ENCODE measurements around the gene ASB17. TPM values are rescaled to one million over a fixed set of nuclear protein-coding genes. Genes with fewer than 3 reads are reported as not detected.
"Not testable (repeated sequence)": the region's sequence is repeated elsewhere in the genome, so short reads cannot be mapped to it uniquely, and the experiment has no call there.

The ASB17 gene
- total RNA-seq, 1 donor from 2014 or later = not detected

DNA sequence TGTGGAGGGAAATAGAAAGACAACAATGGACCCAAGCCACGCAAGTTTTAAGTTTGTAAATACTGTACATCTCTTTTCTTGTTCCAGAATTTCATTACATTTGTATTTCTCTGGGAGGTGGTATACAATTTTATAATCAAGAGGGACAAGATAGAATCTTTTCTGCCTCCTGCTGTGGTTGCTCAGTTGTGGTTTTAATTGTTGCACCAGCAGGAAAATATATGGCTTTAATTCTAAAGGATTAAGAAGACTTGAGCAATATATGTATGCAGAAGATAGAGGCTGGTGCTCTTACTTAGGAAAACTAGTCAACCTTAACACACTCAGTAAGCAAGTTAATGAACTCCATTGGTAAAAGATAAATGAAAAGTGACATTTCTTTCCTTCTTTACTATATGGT, 19.8 kb upstream of the ASB17 start:
- Histone ChIP-seq H3K9me3 (ENCODE audit: control insufficient read depth in 3 of 3, low read length in 3 of 3) (no peaks in the 10 kb centered on the region), H3K4me1 (ENCODE audit: control insufficient read depth in 3 of 3, insufficient read depth in 3 of 3, low read length in 3 of 3) (no peaks in the 10 kb centered on the region), H3K27ac (ENCODE audit: low read depth, low read length) (no peak overlapping the region), H3K9ac (ENCODE audit: low read depth in 1 of 3, low read length in 3 of 3) (no peak overlapping the region), H3K27me3 (ENCODE audit: control insufficient read depth in 3 of 3, insufficient read depth in 3 of 3, low read length in 3 of 3) (no peaks in the 10 kb centered on the region), H3K4me3 (ENCODE audit: low read length in 3 of 3) (no peak overlapping the region), H3K36me3 (ENCODE audit: control insufficient read depth in 3 of 3, insufficient read depth in 3 of 3, low read length in 3 of 3) (no peaks in the 10 kb centered on the region)

DNA sequence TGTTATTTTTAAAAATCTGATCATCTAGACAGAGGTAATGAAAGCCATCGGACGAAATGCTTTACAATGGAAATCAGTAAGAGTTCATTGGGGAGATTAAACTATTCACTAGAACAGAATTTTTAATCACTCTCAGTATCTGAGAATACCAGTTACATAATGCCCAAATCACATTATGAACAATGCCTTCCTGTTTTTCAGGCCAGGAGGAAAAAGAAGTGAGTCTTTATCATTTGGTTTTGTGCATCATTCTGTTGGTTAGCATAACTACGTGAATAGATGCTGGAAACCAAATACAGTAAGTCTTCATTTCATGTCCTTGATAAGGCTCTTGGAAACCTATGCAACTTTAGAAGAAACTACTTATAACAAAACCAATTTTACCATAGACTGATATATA, 18.0 kb upstream of the ASB17 start:
- H3K4me1 ChIP-seq (ENCODE audit: control insufficient read depth in 3 of 3, insufficient read depth in 3 of 3, low read length in 3 of 3) = no peaks in the 10 kb centered on the region
- no peak overlapping the region for H3K27ac ChIP-seq (ENCODE audit: low read depth, low read length)
- H3K9me3 ChIP-seq (ENCODE audit: control insufficient read depth in 3 of 3, low read length in 3 of 3) = no peaks in the 10 kb centered on the region
- no peak overlapping the region for H3K9ac ChIP-seq (ENCODE audit: low read depth in 1 of 3, low read length in 3 of 3)
- H3K36me3 ChIP-seq (ENCODE audit: control insufficient read depth in 3 of 3, insufficient read depth in 3 of 3, low read length in 3 of 3) = no peaks in the 10 kb centered on the region
- no peak overlapping the region for H3K4me3 ChIP-seq (ENCODE audit: low read length in 3 of 3)
- H3K27me3 ChIP-seq (ENCODE audit: control insufficient read depth in 3 of 3, insufficient read depth in 3 of 3, low read length in 3 of 3) = no peaks in the 10 kb centered on the region

DNA sequence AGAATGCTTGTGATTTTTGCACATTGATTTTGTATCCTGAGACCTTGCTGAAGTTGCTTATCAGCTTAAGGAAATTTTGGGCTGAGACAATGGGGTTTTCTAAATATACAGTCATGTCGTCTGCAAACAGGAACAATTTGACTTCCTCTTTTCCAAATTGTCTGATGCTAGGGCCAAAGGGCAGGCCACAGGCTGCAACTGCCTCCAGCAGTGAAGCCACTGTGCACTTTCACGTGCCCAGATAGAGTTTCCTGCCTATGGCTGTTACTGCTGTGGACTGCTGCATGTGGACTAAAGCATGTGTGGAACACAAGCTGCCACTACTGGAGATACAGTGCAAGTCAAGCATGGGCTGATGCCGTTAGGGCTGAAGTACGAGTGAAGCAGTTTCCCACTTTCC, 10.8 kb upstream of the ASB17 start:
- H3K4me1 ChIP-seq (ENCODE audit: control insufficient read depth in 3 of 3, insufficient read depth in 3 of 3, low read length in 3 of 3); H3K27me3 ChIP-seq (ENCODE audit: control insufficient read depth in 3 of 3, insufficient read depth in 3 of 3, low read length in 3 of 3); H3K9ac ChIP-seq (ENCODE audit: low read depth in 1 of 3, low read length in 3 of 3); H3K36me3 ChIP-seq (ENCODE audit: control insufficient read depth in 3 of 3, insufficient read depth in 3 of 3, low read length in 3 of 3); H3K9me3 ChIP-seq (ENCODE audit: control insufficient read depth in 3 of 3, low read length in 3 of 3); H3K4me3 ChIP-seq (ENCODE audit: low read length in 3 of 3); H3K27ac ChIP-seq (ENCODE audit: low read depth, low read length): not testable (repeated sequence)

DNA sequence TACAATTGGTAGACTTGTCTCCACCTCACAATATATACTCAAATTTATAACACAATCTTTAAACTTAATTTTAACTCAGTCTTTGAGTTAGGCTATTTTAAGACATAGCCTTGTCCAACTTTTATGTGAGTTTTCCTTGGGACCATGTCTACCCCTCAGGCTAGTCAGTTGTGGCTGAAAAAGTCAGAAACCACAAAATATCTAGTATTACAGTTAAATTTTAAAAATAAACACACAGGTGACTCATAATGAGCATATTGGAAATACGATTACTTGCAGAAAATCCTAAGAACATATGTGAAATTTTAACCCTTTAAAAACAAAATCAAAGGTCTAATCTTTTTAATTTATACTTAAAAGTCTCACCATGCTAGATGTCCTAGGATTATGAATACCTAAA, 4.8 kb upstream of the ASB17 start:
- H3K27me3 ChIP-seq (ENCODE audit: control insufficient read depth in 3 of 3, insufficient read depth in 3 of 3, low read length in 3 of 3) = no peaks in the 10 kb centered on the region
- no peaks in the 10 kb centered on the region for H3K4me1 ChIP-seq (ENCODE audit: control insufficient read depth in 3 of 3, insufficient read depth in 3 of 3, low read length in 3 of 3)
- H3K4me3 ChIP-seq (ENCODE audit: low read length in 3 of 3) = no peak overlapping the region
- H3K36me3 ChIP-seq (ENCODE audit: control insufficient read depth in 3 of 3, insufficient read depth in 3 of 3, low read length in 3 of 3) = no peaks in the 10 kb centered on the region
- H3K9me3 ChIP-seq (ENCODE audit: control insufficient read depth in 3 of 3, low read length in 3 of 3) = no peaks in the 10 kb centered on the region
- H3K9ac ChIP-seq (ENCODE audit: low read depth in 1 of 3, low read length in 3 of 3) = no peak overlapping the region
- no peak overlapping the region for H3K27ac ChIP-seq (ENCODE audit: low read depth, low read length)

DNA sequence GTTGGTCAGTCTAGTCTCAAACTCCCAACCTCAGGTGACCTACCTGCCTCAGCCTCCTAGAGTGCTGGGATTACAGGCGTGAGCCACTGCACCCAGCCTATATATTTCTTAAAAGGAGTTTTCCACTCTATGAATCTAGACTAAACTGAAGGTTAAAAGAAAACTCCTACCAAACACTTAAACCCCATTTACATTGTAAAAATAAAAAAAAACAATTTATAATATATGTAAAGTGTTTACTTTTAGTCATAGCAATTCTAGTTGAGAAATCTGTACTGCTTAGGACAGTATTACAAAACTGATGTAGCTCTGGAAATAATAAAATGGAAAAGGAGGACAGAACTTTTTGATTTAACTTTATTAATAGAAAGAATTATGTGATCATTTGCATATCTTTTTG, 9.5 kb downstream of the ASB17 start:
- Histone ChIP-seq H3K27ac (ENCODE audit: low read depth, low read length) (no peak overlapping the region), H3K4me3 (ENCODE audit: low read length in 3 of 3) (no peak overlapping the region), H3K36me3 (ENCODE audit: control insufficient read depth in 3 of 3, insufficient read depth in 3 of 3, low read length in 3 of 3) (no peaks in the 10 kb centered on the region), H3K4me1 (ENCODE audit: control insufficient read depth in 3 of 3, insufficient read depth in 3 of 3, low read length in 3 of 3) (no peaks in the 10 kb centered on the region), H3K9me3 (ENCODE audit: control insufficient read depth in 3 of 3, low read length in 3 of 3) (no peaks in the 10 kb centered on the region), H3K27me3 (ENCODE audit: control insufficient read depth in 3 of 3, insufficient read depth in 3 of 3, low read length in 3 of 3) (no peaks in the 10 kb centered on the region), H3K9ac (ENCODE audit: low read depth in 1 of 3, low read length in 3 of 3) (no peak overlapping the region)

DNA sequence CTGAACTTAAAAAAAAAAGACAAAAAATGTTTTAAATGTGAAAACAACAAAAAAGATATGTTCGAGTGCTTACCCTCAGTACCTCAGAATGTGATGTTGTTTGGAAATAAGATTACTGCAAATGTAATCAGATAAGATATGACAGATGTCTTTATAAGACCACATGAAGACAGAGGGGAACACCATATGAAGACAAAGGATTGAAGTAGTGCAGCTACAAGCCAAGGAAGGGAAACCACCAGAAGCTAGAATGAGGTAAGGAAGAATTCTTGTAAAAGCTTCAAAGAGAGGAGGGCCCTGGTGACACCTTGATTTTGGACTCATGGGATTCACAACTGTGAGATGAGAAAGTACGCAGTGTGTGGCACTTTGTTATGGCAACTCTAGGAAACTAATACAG, 15.4 kb downstream of the ASB17 start:
- Histone ChIP-seq H3K36me3 (ENCODE audit: control insufficient read depth in 3 of 3, insufficient read depth in 3 of 3, low read length in 3 of 3) (no peaks in the 10 kb centered on the region), H3K27me3 (ENCODE audit: control insufficient read depth in 3 of 3, insufficient read depth in 3 of 3, low read length in 3 of 3) (no peaks in the 10 kb centered on the region), H3K9me3 (ENCODE audit: control insufficient read depth in 3 of 3, low read length in 3 of 3) (no peaks in the 10 kb centered on the region), H3K4me3 (ENCODE audit: low read length in 3 of 3) (no peak overlapping the region), H3K4me1 (ENCODE audit: control insufficient read depth in 3 of 3, insufficient read depth in 3 of 3, low read length in 3 of 3) (no peaks in the 10 kb centered on the region), H3K27ac (ENCODE audit: low read depth, low read length) (no peak overlapping the region), H3K9ac (ENCODE audit: low read depth in 1 of 3, low read length in 3 of 3) (no peak overlapping the region)

DNA sequence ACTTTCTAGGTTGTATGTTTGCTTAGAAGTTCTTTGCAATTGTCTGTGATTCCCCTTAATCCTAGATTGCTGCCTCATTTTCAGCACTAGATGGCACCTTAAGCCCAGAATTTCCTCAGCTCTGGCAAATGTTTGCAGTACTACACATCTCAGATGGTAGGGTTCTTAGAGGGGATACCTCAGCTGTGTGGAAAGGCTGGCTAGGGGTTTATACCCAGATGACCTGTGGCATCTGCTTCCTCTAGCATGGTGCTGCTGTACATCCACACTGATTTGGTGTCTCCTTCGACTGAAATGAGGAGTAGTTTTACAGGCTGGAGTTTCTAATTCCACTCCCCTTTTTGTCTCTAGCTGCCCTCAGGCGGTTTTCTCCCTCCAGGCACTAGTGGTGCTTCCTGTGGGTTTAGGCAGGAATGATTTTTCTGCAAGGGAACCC, 23.5 kb downstream of the ASB17 start:
- Histone ChIP-seq H3K9ac (ENCODE audit: low read depth in 1 of 3, low read length in 3 of 3) (no peak overlapping the region), H3K4me3 (ENCODE audit: low read length in 3 of 3) (no peak overlapping the region), H3K27me3 (ENCODE audit: control insufficient read depth in 3 of 3, insufficient read depth in 3 of 3, low read length in 3 of 3) (no peaks in the 10 kb centered on the region), H3K27ac (ENCODE audit: low read depth, low read length) (no peak overlapping the region), H3K36me3 (ENCODE audit: control insufficient read depth in 3 of 3, insufficient read depth in 3 of 3, low read length in 3 of 3) (no peaks in the 10 kb centered on the region), H3K9me3 (ENCODE audit: control insufficient read depth in 3 of 3, low read length in 3 of 3) (no peaks in the 10 kb centered on the region), H3K4me1 (ENCODE audit: control insufficient read depth in 3 of 3, insufficient read depth in 3 of 3, low read length in 3 of 3) (no peaks in the 10 kb centered on the region)

DNA sequence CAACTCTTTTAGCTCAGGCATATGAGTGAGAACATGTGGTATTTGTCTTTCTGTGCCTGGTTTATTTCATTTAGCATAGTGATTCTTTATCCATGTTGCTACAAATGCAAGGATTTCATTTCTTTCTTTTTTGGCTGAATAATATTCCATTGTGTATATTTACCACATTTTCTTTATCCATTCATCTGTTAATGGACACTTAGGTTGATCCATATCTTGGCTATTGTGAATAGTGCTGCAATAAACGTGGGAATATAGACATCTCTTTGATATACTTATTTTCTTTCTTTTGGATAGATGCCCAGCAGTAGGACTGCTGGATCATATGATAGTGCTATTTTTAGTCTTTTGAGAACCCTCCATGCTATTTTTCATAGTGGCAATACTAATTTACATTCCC, 30.8 kb downstream of the ASB17 start:
- H3K9ac ChIP-seq (ENCODE audit: low read depth in 1 of 3, low read length in 3 of 3) = no peak overlapping the region
- no peaks in the 10 kb centered on the region for H3K36me3 ChIP-seq (ENCODE audit: control insufficient read depth in 3 of 3, insufficient read depth in 3 of 3, low read length in 3 of 3)
- H3K27ac ChIP-seq (ENCODE audit: low read depth, low read length) = no peak overlapping the region
- H3K27me3 ChIP-seq (ENCODE audit: control insufficient read depth in 3 of 3, insufficient read depth in 3 of 3, low read length in 3 of 3) = no peaks in the 10 kb centered on the region
- H3K9me3 ChIP-seq (ENCODE audit: control insufficient read depth in 3 of 3, low read length in 3 of 3) = no peaks in the 10 kb centered on the region
- no peak overlapping the region for H3K4me3 ChIP-seq (ENCODE audit: low read length in 3 of 3)
- H3K4me1 ChIP-seq (ENCODE audit: control insufficient read depth in 3 of 3, insufficient read depth in 3 of 3, low read length in 3 of 3) = no peaks in the 10 kb centered on the region

DNA sequence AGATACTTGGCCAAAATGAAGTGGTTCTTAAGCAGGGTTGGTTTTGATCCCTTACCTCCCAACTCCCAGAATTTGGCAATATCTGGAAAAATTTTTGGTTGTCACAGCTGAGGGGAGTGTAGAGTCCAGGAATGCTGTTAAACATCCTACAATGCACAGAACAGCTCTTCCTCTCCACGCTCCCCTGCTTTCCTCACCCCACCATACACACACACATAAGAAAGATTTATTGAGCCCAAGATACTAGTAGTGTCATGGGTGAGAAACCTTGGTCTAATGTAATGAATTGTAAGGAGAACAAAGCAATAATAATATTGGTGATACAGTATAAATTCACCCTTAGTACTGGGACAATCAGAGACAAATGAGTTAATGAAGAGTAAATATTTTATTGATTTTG, 47.8 kb downstream of the ASB17 start:
- Histone ChIP-seq H3K27ac (ENCODE audit: low read depth, low read length) (no peak overlapping the region), H3K4me1 (ENCODE audit: control insufficient read depth in 3 of 3, insufficient read depth in 3 of 3, low read length in 3 of 3) (no peaks in the 10 kb centered on the region), H3K27me3 (ENCODE audit: control insufficient read depth in 3 of 3, insufficient read depth in 3 of 3, low read length in 3 of 3) (no peaks in the 10 kb centered on the region)

DNA sequence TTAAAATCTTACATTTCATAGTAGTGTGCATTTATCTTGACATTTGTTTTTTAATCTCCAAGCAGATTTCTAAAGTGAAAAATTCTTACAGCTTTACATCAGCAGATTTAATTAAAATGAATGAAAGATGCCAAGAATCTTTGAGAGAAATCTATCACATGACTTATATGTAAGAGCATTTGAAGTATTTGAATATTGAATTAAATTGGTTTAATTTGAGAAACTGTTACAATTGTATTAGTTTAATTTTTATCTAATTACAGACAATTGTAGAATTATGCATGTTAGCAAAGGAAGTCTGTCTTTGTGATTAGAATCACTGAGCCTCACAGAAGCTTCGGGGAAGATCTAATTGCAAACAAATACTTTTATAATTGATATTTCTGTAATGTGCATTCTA, 52.2 kb downstream of the ASB17 start:
- no peaks in the 10 kb centered on the region for H3K36me3 ChIP-seq (ENCODE audit: control insufficient read depth in 3 of 3, insufficient read depth in 3 of 3, low read length in 3 of 3)
- no peak overlapping the region for H3K9ac ChIP-seq (ENCODE audit: low read depth in 1 of 3, low read length in 3 of 3)
- H3K27ac ChIP-seq (ENCODE audit: low read depth, low read length) = no peak overlapping the region
- no peaks in the 10 kb centered on the region for H3K9me3 ChIP-seq (ENCODE audit: control insufficient read depth in 3 of 3, low read length in 3 of 3)
- H3K27me3 ChIP-seq (ENCODE audit: control insufficient read depth in 3 of 3, insufficient read depth in 3 of 3, low read length in 3 of 3) = no peaks in the 10 kb centered on the region
- no peak overlapping the region for H3K4me3 ChIP-seq (ENCODE audit: low read length in 3 of 3)
- no peaks in the 10 kb centered on the region for H3K4me1 ChIP-seq (ENCODE audit: control insufficient read depth in 3 of 3, insufficient read depth in 3 of 3, low read length in 3 of 3)

More for the DNA sequence above, 47.8 kb downstream of the ASB17 start:
- Histone ChIP-seq H3K9me3 (ENCODE audit: control insufficient read depth in 3 of 3, low read length in 3 of 3) (no peaks in the 10 kb centered on the region), H3K36me3 (ENCODE audit: control insufficient read depth in 3 of 3, insufficient read depth in 3 of 3, low read length in 3 of 3) (no peaks in the 10 kb centered on the region), H3K9ac (ENCODE audit: low read depth in 1 of 3, low read length in 3 of 3) (no peak overlapping the region), H3K4me3 (ENCODE audit: low read length in 3 of 3) (no peak overlapping the region)

DNA sequence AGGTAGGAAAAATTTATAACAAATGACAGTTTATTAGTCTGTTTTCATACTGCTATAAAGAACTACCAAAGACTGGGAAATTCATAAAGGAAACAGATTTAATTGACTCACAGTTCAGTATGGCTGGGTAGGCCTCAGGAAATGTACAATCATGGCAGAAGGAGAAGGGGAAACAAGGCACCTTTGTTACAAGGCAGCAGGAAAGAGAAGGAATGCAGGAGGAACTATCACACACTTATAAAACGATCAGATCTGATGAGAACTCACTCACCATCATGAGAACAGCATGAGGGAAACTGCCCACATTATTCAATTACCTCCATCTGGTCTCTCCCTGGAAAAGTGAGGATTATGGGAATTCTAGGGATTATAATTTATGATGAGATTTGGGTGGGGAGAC, 61.3 kb downstream of the ASB17 start:
- Histone ChIP-seq H3K9me3 (ENCODE audit: control insufficient read depth in 3 of 3, low read length in 3 of 3) (no peaks in the 10 kb centered on the region), H3K27me3 (ENCODE audit: control insufficient read depth in 3 of 3, insufficient read depth in 3 of 3, low read length in 3 of 3) (no peaks in the 10 kb centered on the region), H3K4me1 (ENCODE audit: control insufficient read depth in 3 of 3, insufficient read depth in 3 of 3, low read length in 3 of 3) (no peaks in the 10 kb centered on the region), H3K27ac (ENCODE audit: low read depth, low read length) (no peak overlapping the region), H3K9ac (ENCODE audit: low read depth in 1 of 3, low read length in 3 of 3) (no peak overlapping the region), H3K4me3 (ENCODE audit: low read length in 3 of 3) (no peak overlapping the region), H3K36me3 (ENCODE audit: control insufficient read depth in 3 of 3, insufficient read depth in 3 of 3, low read length in 3 of 3) (no peaks in the 10 kb centered on the region)

Data from skeletal muscle tissue (tissue), 4 donors.